ENCODE measurements around the gene ITGB6.

DNA sequence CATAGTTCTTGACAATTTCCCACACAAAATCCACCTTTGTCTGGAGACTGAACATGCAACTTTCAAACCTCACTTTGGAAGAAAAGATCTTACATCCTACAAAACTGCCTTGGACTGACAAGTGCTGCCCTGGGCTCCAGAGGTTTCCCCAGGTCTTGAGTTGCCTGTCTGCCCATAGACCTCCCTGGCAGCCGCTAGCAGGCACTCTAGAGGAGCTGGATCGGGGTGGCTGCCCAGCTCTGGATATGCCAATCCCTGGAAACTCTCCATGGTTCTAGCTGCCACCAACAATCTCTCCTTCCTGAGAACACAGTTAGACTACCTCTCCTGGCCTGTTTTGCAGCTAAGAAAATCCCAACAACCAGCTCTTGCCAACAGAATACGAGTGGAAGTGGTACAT lies 3.4 kb upstream of the ITGB6 start:
- TF ChIP-seq, protein P1, sequence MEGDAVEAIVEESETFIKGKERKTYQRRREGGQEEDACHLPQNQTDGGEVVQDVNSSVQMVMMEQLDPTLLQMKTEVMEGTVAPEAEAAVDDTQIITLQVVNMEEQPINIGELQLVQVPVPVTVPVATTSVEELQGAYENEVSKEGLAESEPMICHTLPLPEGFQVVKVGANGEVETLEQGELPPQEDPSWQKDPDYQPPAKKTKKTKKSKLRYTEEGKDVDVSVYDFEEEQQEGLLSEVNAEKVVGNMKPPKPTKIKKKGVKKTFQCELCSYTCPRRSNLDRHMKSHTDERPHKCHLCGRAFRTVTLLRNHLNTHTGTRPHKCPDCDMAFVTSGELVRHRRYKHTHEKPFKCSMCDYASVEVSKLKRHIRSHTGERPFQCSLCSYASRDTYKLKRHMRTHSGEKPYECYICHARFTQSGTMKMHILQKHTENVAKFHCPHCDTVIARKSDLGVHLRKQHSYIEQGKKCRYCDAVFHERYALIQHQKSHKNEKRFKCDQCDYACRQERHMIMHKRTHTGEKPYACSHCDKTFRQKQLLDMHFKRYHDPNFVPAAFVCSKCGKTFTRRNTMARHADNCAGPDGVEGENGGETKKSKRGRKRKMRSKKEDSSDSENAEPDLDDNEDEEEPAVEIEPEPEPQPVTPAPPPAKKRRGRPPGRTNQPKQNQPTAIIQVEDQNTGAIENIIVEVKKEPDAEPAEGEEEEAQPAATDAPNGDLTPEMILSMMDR (IDR thresholded peaks at IDR 0.05): no peak
- TF ChIP-seq POLR2A (IDR thresholded peaks at IDR 0.05): no peak

Data from thyroid gland (tissue), 4 donors.